ES-I3 (cell line): Measurements from ENCODE around the gene BARX2.

Experiments used
- H3K36me3 ChIP-seq: 2 replicates; pipeline ENCODE4 v1.6.1; 2013; ENCODE audit warnings: mild to moderate bottlenecking, low read length, control low read depth, moderate library complexity; ENCODE audit not compliant: insufficient read depth
- H3K4me1 ChIP-seq: 2 replicates; pipeline ENCODE4 v1.6.1; 2013; ENCODE audit warnings: mild to moderate bottlenecking, control low read depth, low read length; ENCODE audit not compliant: insufficient read depth
- H3K9ac ChIP-seq: 2 replicates; pipeline ENCODE4 v1.6.1; 2013; ENCODE audit warnings: low read depth, mild to moderate bottlenecking, low read length, moderate library complexity
- H3K9me3 ChIP-seq: 2 replicates; pipeline ENCODE4 v1.6.1; 2013; ENCODE audit warnings: mild to moderate bottlenecking, low read length, moderate library complexity; ENCODE audit not compliant: control insufficient read depth, insufficient read depth

The BARX2 gene

GRCh38 chr11:129402206-129403171 lies 26.8 kb downstream of the BARX2 start:
- no peaks in the 10 kb centered on the region for H3K4me1 ChIP-seq
- no peaks in the 10 kb centered on the region for H3K9me3 ChIP-seq
- no peak overlapping the region for H3K9ac ChIP-seq
- no peaks in the 10 kb centered on the region for H3K36me3 ChIP-seq

GRCh38 chr11:129404731-129405130 lies 29.1 kb downstream of the BARX2 start:
- H3K9me3 ChIP-seq: no peaks in the 10 kb centered on the region
- no peaks in the 10 kb centered on the region for H3K36me3 ChIP-seq
- no peak overlapping the region for H3K9ac ChIP-seq
- no peaks in the 10 kb centered on the region for H3K4me1 ChIP-seq

GRCh38 chr11:129408865-129409444 lies 33.3 kb downstream of the BARX2 start:
- Histone ChIP-seq H3K9me3 (no peaks in the 10 kb centered on the region), H3K36me3 (no peaks in the 10 kb centered on the region), H3K9ac (no peak overlapping the region), H3K4me1 (no peaks in the 10 kb centered on the region)

- H3K9ac ChIP-seq: no peak overlapping the region
Observed at GRCh38 chr11:129410395-129410960, 34.8 kb downstream of the BARX2 start.

GRCh38 chr11:129412494-129412893 lies 36.8 kb downstream of the BARX2 start:
- H3K4me1 ChIP-seq: no peaks in the 10 kb centered on the region

More at GRCh38 chr11:129410395-129410960, 34.8 kb downstream of the BARX2 start:
- Histone ChIP-seq H3K36me3 (no peaks in the 10 kb centered on the region), H3K4me1 (no peaks in the 10 kb centered on the region), H3K9me3 (no peaks in the 10 kb centered on the region)

GRCh38 chr11:129414144-129414872 lies 38.7 kb downstream of the BARX2 start:
- no peaks in the 10 kb centered on the region for H3K4me1 ChIP-seq
- no peak overlapping the region for H3K9ac ChIP-seq
- no peaks in the 10 kb centered on the region for H3K9me3 ChIP-seq
- H3K36me3 ChIP-seq: no peaks in the 10 kb centered on the region

More at GRCh38 chr11:129412494-129412893, 36.8 kb downstream of the BARX2 start:
- Histone ChIP-seq H3K9me3 (no peaks in the 10 kb centered on the region), H3K36me3 (no peaks in the 10 kb centered on the region), H3K9ac (no peak overlapping the region)

- no peaks in the 10 kb centered on the region for H3K4me1 ChIP-seq
- H3K9ac ChIP-seq: no peak overlapping the region
- H3K36me3 ChIP-seq: no peaks in the 10 kb centered on the region
- H3K9me3 ChIP-seq: no peaks in the 10 kb centered on the region
Observed at GRCh38 chr11:129416080-129416820, 40.6 kb downstream of the BARX2 start.

GRCh38 chr11:129417458-129417857 lies 41.8 kb downstream of the BARX2 start:
- Histone ChIP-seq H3K4me1 (no peaks in the 10 kb centered on the region), H3K36me3 (no peaks in the 10 kb centered on the region), H3K9ac (no peak overlapping the region), H3K9me3 (no peaks in the 10 kb centered on the region)

GRCh38 chr11:129418039-129418438 lies 42.4 kb downstream of the BARX2 start:
- Histone ChIP-seq H3K36me3 (no peaks in the 10 kb centered on the region), H3K9ac (no peak overlapping the region), H3K9me3 (no peaks in the 10 kb centered on the region), H3K4me1 (no peaks in the 10 kb centered on the region)

GRCh38 chr11:129419386-129419785 lies 43.7 kb downstream of the BARX2 start:
- H3K36me3 ChIP-seq: no peaks in the 10 kb centered on the region
- no peaks in the 10 kb centered on the region for H3K9me3 ChIP-seq
- H3K4me1 ChIP-seq: no peaks in the 10 kb centered on the region
- no peak overlapping the region for H3K9ac ChIP-seq

- Histone ChIP-seq H3K4me1 (no peaks in the 10 kb centered on the region), H3K36me3 (no peaks in the 10 kb centered on the region), H3K9me3 (no peaks in the 10 kb centered on the region), H3K9ac (no peak overlapping the region)
Observed at GRCh38 chr11:129423426-129423825, 47.8 kb downstream of the BARX2 start.

GRCh38 chr11:129425214-129425613 lies 49.6 kb downstream of the BARX2 start:
- Histone ChIP-seq H3K9me3 (no peaks in the 10 kb centered on the region), H3K9ac (no peak overlapping the region), H3K4me1 (no peaks in the 10 kb centered on the region), H3K36me3 (no peaks in the 10 kb centered on the region)

- no peak overlapping the region for H3K9ac ChIP-seq
- H3K36me3 ChIP-seq: no peaks in the 10 kb centered on the region
- no peaks in the 10 kb centered on the region for H3K4me1 ChIP-seq
- peaks cover 2% of the 10 kb centered on the region; the same call in 1 of the 2 replicates for H3K9me3 ChIP-seq
Observed at GRCh38 chr11:129426038-129426437, 50.4 kb downstream of the BARX2 start.

- H3K9ac ChIP-seq: no peak overlapping the region
- H3K4me1 ChIP-seq: no peaks in the 10 kb centered on the region
- peaks cover 8% of the 10 kb centered on the region; the same call in 1 of the 2 replicates for H3K9me3 ChIP-seq
- H3K36me3 ChIP-seq: no peaks in the 10 kb centered on the region
Observed at GRCh38 chr11:129426776-129427175, 51.1 kb downstream of the BARX2 start.
